Stimulated activated CD8-positive, alpha-beta memory T cell treated with anti-CD3 and anti-CD28 coated beads, Interleukin-12 subunit alpha, Interleukin-12 subunit beta, amount 100 ng/mL, for 4 hours (primary cell): ENCODE results near the gene SLC52A1.
"Not testable (repeated sequence)": the region's sequence is repeated elsewhere in the genome, so short reads cannot be mapped to it uniquely, and the experiment has no call there.

Experiments
- DNase-seq: peaks from one replicate; pipeline ENCODE4 v3.0.0-alpha.2; 2020; ENCODE audit warnings: low read depth

The SLC52A1 gene

DNA sequence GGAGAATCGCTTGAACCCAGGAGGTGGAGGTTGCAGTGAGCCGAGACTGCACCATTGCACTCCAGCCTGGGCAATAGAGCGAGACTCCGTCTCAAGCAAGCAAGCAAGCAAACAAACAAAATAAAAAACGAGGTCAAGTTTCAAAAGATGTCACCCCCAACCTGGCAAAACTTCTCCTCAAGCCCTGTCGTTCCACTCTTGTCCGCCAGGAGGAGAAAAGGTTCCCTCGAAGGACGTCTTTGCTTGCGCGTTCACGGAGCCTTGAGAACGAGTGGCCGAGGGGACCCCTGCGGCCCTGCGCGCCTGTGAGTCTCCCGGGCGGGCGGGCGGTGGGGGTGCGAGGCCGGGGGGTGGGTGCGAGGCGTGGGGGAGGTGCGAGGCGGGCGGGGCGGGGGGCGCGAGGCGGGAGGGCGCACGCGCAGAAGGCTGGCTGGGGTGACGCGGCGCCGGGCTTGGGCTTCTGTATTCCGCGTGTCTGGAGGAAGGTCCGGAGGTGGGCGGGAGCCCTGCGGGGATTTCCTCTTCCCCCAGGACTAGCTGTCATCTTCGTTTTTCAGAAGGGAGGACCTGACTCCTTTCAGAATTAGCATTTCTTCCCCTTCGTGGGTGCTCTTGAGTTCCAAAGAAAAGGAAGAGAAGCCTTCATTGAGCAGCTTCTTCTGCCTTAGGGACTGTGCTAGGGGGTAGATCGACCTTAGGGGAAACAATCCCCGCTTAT lies 3.7 kb downstream of the SLC52A1 start:
- peak; percentile 70 for DNase-seq

DNA sequence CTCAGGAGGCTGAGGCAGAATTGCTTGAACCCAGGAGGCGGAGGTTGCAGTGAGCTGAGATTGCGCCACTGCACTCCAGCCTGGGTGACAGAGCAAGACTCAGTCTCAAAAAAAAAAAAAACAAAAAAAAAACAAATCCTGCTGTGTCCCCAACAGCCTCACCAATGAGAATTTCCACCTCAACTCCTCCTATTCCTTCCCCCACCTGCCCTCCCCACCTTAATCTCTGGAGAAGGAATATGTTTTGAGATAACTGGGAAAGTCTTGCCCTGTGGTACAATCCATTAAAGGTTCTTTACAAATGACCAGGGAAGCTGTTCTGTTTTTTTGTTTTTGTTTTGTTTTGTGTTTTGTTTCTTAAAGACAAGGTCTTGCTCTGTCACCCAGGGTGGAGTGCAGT lies 5.1 kb downstream of the SLC52A1 start:
- DNase-seq = not testable (repeated sequence)

DNA sequence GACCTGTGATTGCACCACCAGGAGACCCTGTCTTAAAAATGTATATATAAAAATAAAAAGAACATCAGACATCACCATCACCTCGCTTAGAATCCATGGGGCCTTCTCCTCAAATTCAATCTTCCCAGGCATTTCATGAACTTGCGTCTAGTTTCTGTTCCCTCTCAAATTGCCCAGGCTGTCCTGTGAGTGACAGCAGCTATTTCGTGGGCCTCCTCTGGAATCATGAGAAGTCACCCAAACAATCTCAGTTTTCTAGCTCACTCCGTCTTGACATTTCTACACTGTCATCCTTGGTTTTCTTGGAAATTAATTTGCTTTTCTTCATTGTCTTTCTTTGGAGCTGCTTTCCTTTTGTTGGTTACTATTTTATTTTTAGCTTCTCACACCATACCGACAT lies 7.3 kb downstream of the SLC52A1 start:
- DNase-seq = no peak

DNA sequence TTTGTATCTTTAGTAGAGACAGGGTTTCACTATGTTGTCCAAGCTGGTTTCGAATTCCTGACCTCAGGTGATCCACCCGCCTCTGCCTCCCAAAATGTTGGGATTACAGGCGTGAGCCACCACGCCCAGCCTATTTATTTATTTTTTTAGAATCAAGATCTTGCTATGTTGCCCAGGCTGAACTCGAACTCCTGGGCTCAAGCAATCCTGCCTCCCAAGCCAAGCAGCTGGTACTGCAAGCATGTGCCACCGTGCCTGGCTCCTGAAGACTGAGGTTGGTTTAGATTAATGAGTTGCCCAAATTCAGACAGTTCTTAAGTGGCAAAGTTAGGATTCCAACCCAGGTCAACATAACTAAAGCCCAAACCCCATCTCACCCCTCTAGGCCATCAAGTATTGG lies 7.9 kb downstream of the SLC52A1 start:
- DNase-seq = no peak

DNA sequence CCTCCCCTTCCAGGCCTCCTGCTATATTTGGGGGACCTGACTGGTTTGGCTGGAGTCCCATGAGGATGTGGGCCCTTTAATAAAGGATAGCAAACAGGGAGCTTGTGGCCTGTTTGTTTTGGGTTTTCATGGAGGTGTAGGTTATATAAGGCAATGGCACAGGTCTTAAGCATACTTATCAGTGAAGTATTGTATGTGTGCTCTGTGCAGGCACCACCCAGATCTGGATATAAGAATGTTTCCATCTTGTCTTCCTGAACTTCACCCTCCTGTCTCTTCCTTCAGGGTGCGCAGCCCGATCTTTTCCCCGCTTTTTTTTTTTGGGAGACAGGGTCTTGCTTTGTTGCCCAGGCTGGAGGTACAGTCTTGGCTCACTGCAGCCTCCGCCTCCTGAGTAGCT lies 10.6 kb downstream of the SLC52A1 start:
- DNase-seq = no peak

DNA sequence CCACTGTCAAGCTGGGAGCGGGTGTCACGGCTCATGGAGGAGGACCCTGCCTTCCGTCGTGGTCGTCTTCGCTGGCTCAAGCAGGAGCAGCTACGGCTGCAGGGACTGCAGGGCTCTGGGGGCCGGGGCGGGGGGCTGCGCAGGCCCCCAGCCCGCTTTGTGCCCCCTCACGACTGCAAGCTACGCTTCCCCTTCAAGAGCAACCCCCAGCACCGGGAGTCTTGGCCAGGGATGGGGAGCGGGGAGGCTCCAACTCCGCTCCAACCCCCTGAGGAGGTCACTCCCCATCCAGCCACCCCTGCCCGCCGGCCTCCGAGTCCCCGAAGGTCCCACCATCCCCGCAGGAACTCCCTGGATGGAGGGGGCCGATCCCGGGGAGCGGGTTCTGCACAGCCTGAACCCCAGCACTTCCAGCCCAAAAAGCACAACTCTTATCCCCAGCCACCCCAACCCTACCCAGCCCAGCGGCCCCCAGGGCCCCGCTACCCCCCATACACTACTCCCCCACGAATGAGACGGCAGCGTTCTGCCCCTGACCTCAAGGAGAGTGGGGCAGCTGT lies 11.6 kb downstream of the SLC52A1 start:
- DNase-seq = no peak

DNA sequence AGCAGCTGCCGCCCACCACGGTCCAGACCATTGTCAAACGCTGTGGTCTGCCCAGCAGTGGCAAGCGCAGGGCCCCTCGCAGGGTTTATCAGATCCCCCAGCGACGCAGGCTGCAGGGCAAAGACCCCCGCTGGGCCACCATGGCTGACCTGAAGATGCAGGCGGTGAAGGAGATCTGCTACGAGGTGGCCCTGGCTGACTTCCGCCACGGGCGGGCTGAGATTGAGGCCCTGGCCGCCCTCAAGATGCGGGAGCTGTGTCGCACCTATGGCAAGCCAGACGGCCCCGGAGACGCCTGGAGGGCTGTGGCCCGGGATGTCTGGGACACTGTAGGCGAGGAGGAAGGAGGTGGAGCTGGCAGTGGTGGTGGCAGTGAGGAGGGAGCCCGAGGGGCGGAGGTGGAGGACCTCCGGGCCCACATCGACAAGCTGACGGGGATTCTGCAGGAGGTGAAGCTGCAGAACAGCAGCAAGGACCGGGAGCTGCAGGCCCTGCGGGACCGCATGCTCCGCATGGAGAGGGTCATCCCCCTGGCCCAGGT lies 13.0 kb downstream of the SLC52A1 start:
- no peak for DNase-seq

DNA sequence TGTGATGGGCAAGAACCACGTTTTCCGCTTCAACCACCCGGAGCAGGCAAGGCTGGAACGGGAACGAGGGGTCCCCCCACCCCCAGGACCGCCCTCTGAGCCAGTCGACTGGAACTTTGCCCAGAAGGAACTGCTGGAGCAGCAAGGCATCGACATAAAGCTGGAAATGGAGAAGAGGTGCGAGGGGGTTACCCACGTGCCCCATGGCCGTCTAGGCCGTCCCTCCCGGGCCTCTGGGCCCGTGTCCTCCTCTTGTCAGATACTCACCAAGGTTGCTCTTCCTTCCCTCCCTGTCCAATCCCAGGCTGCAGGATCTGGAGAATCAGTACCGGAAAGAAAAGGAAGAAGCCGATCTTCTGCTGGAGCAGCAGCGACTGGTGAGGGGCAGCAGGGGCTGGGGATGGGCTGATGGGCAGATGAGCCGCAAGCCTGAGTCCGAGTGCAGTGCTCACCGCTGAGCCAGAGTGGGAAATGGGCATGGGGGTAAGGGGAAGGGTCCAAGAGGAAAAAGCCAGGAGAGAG lies 14.7 kb downstream of the SLC52A1 start:
- DNase-seq = no peak

DNA sequence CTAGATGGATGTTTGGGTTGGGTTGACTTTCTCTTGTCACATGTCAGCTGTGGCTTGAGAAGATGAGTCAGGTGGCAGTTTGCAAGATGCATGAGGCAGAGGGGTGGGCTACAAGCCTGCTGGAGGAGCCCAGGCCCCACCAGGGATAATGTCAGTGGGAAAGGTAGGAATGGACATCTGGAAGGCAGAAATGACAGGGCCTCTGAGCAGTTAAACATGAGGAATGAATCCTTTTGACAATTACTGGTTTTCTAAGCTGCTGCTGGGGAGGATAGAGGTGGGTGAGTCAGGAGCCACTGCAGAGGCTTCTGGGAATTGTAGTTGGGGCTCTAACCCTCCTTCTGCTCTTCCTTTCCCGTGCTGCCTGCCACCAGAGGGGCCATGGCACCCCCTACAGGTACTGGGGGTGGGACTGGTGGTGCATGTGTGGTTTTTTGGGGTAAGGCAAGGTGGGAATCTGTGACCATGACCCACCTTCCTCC lies 15.7 kb downstream of the SLC52A1 start:
- peak; percentile 36 for DNase-seq

DNA sequence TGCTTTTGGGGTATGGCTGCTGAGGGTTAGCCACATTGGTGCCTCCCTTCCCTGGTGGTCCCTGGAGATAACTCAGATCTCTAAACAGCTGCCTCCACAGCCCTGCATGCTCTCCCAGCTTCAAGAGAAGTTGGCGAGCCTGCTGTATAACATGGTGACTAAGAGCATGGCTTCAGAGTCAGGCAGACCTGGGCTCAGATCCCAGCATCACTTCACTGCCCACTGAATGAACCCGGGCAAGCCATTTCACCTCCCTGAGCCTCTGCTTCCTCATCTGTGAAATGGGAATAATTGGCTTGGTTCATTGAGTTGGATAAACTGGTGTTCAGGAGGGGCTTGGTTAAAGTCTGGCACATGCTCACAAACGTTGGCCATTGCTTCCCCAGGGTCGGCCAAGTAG lies 20.9 kb downstream of the SLC52A1 start:
- DNase-seq = no peak

DNA sequence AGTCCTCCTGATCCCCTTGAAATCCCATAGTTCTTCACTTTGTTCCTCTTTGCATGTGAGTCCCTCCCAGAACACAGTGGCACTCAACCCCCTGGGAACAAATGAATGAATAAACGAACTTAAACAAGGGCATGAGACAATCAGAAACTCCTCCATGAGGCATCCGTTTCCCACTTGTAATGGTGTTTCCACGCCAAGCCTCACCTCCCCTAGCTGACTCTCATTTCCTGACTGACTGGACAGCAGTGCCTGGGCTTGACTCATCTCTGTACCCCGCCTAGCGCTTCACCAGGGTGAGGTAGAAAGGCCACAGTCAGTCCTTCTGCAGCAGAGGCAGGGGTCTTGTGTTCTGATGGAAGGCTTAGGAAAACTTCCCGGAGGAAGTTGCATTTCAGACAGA lies 23.3 kb downstream of the SLC52A1 start:
- no peak for DNase-seq

DNA sequence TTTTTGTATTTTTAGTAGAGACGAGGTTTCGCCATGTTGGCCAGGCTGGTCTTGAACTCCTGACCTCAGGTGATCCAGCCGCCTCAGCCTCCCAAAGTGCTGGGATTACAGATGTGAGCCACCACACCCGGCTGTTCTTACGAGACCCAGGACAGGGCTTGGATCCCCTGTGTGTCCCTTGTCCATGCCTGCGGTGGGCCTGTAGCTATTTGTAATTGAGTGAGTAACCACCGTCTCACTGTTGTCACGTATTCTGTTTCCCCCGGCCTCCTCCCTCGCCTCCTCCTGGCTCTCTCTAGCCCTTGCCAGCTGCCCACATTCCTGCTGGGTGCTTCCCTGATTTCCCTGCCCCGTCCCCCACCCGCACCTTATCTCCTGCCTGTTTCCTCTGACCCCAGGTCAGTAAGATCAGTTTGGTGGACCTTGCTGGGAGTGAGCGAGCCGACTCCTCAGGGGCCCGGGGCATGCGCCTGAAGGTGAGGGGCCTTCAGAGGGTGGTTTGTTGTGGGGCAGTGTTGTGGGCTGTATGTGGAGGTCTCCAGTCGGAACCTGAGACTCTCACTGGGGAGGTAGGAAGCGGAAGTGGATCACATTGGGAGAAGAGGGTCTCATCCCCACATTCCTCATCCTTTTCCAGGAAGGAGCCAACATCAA lies 31.9 kb downstream of the SLC52A1 start:
- DNase-seq = no peak

DNA sequence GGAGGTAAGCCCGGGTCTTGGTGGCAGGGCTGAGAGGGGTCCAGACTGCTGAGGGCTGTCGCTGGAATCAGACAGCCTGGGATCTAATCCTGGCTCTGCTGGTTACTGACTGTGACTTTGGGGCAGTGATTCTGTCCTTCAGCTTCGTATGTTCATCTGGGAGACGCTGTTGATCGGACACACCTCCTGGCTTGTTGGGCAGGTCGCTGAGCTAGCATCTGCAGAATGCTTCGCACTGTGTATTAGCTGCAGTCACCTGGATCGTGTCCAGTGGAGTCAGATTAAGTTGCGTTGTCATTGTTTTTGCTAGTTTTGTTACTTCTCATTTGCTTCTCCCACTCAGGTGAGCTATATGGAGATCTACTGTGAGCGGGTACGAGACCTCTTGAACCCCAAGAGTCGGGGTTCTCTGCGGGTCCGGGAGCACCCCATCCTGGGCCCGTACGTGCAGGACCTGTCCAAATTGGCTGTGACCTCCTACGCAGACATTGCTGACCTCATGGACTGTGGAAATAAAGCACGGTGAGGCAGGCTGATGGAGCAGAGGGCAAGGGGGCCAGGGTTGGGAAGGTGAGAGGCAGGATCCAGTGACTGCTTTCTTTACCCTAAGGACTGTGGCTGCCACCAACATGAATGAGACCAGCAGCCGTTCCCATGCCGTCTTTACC lies 33.0 kb downstream of the SLC52A1 start:
- DNase-seq = no peak

DNA sequence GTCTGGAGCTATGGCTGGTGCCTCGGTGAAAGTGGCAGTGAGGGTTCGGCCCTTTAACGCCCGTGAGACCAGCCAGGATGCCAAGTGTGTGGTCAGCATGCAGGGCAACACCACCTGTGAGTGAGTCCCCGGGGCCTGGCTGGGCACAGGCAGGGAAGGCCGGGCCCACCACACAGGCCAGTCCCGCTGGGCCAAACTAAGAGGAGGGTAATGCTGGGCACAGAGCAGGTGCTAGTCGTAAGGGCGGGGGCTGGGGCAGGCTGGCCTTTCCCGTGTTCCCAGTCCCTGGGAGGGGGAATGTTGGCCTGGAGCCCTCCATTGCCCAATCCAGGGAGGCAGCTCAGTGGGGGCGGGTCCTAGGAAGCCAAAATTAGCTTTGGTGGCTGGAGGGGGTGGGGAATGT lies 35.0 kb downstream of the SLC52A1 start:
- no peak for DNase-seq

DNA sequence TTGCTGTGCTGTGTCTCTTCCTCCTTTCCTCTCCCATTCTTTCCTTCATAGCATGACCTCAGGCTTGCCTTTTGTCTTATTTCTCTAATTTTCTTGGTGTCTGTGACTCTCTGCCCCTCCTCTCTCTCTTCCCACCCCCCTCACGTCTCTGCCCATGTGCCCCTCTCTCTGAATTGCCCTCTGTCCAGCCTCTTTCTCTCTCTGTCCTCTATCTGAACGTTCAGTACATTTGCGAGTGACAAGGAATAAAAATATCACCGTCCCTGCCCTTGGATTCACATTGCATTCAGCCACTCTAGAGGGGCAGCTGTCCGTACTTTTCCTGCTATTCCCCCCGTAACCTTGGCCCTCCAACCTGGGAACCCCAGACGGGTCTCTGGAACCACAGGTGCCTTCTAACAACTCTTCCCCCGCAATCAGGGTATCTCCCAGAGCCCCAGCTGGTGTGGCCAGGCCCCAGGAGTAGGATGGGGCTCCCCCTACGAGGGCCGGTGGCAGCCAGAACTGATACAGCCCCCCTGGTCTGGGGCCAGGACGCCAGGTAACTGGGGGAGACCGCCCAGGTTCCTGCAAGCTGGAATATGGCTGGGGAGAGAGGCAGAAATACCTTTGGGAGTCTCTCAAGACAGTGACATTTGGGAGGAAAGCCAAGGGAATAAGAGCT lies 35.7 kb downstream of the SLC52A1 start:
- no peak for DNase-seq

DNA sequence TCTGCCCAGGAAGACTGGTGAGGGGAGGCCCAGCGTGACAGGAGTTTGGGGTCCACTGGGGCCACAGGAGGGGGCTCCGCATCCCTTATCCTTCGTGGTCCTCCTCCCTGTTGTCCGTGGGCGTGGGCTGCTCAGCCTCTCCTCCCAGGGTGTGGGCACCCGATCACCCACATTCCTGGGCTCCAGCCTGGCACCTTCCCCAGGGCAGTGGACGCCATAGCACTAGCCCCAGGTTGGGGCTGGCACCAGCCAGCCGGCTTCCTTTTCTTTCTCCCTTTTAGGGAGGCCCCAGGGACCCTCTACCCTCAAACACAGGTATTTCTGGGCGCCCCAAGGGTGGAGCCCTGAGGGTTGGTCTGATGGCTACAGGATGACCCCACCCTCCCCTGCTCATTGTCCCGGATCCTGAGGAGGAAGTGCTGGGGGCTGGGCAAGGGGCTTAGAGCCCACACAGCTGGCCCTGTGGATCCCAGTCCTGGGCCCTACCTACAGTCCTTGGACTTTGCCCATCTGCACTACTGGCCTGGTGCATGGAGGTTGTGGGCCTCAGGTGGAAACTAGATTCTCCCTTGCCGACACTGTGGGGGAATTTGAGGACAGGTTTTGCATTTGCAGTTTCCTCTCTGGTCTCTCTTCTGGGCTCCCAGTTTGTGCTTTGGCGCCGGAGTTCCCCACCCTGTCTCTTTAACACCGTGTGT lies 36.3 kb downstream of the SLC52A1 start:
- DNase-seq = no peak

DNA sequence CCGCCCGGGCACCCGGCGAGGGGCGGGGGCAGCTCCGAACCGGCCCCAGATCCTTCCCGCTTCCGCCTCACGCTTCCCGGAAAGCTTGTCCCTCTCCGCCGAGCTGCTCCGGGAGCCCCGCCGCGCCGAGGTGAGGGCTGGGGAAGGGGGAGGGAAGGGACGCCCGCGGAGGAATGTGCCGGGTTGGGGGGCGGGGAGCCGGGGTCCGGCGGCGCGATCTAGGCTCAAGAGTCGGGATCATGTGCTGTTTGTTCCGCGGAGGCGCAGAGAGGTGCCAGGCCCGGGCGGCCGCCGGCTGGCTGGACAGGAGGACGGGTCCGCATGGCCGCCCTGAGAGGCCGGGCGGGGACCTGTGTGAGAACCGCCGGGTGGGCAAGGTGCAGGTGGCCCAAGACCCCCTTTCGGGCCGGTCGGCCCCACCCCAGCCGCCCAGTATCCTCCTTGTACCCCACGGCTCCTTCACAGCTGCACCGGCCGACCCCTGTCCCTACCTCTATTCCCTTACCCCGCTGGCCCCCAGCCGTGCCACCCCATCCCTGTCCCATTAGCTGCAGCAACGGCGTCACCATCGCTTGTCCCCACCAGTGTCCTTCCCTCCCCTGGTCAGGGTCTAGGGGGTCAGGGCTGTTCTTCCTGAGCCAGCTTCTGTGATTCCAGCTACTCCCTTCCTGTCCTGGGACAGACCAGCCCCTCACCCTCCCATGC lies 37.0 kb downstream of the SLC52A1 start:
- no peak for DNase-seq

DNA sequence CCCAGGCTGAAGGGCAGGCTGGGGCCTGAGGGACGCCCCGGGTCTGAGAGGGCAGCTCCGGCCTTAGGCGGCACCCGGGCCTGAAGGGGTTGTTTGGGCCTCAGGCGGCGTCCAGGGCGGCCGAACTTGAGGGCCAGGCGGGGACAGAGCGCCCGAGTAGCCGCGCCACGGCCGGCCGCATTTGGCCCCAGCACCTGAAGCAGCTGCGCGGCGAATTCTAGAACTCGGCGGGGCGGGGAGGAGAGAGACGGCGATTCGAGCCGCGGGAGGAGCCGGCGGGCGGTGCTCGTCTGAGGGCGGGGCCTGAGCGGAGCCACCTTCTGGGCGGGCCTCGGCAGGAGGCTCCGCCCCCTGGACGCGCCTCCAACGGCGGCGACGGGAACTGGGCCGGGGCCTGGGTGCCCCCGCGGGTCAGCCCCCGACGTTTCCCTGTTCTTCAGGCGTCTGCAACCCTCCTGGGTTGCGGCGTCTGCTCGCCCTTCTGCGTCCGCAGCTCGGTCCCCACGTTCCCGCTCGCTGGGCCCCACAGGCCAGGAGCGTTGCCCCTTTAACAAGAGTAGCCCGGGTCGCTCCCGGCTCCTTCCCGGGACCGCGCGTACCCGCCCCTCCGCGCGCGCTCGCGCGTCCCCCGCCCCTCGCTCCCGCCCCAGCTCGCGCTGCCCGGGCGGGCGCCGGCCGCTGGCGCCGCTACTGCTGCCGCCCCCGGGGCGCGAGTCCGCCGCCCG lies 37.8 kb downstream of the SLC52A1 start, which contains the start of the genes INCA1 and KIF1C:
Gene INCA1 (minus strand): TSS at position 221 of the 725 bp plus-strand sequence. CDS start 3,085 bp downstream, outside the sequence.
Gene KIF1C (plus strand): TSS at position 649 of the 725 bp plus-strand sequence. CDS start 2,297 bp downstream, outside the sequence.
- peak; percentile 85 for DNase-seq

DNA sequence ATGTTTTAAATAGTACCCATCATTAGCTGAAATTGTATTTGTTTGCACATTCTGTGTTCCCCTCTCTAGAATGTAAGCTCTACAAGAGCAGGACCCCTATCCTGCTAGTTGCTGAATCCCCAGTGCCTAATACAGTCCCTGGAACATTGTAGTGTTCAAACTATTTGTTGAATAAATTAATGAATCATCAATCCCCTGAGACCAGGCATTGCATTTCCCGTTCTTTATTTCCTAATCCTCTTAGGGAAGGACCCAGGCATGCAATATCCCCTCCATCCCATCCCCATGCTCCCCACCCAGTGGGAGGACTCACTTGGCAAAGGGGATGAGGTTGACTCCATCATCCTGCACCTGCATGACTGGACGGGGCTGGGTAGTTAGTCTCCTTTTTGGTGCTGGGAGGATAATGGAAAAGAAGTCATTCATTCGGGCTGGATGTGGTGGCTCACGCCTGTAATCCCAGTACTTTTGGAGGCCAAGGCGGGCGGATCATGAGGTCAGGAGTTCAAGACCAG lies 41.1 kb downstream of the SLC52A1 start:
- DNase-seq = no peak
